DMS53 treated with DMSO at 0.1 percent for 48 hours (cell line): ENCODE measurements around the gene ZNF786.
"Not testable (repeated sequence)": the region's sequence is repeated elsewhere in the genome, so short reads cannot be mapped to it uniquely, and the experiment has no call there.

Experiments used
- DNase-seq: peaks from one replicate; lab custom pipeline; 2025; ENCODE audit not compliant: unreplicated experiment; lab: John Stamatoyannopoulos, UW

The ZNF786 gene

DNA sequence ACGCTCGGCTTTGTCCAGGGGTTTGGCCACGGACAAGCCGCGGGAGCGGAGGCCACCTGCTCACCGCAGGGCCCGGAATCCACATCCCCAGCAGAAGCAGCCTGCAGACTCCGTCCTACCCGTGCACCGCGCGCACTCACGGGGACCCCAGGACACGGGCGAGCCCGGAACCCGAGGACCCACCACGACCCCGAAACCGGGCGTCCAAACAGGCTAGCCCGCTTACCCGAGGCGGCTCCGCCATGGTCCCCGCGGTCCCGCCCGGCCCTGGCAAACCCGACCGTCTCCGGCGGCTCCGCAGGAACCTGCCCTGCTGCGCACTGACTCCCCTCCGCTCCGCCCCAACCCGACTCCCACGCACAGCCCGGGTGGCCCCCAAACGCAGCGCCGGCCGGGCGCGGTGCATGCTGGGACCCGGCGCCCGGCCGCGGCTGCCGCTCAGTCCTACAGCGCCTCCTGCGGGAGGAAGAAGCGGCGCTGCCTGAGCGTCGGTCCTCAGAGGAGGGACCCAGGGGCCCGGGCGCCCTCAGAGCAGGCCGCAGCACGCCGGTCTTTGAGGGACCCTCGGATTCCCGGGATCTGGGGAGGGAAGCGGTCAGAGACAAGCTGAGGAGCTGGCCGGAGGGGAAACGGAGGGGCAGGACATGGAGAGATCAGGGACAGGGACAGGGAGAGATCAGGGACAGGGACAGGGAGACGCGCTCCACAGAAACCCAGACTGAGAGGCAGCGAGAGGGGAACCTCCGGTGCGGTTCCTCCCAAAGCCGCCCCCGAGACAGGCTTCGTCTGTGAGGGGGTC, at the start of gene ZNF786:
ZNF786 (minus strand) TSS at position 322 of the 799 bp plus-strand sequence; CDS start at position 244, 78 bp downstream.
- DNase-seq, result peak; percentile 89

GRCh38 chr7:149136118-149136517, 45.6 kb upstream of the ZNF786 start:
- no peak for DNase-seq

DNA sequence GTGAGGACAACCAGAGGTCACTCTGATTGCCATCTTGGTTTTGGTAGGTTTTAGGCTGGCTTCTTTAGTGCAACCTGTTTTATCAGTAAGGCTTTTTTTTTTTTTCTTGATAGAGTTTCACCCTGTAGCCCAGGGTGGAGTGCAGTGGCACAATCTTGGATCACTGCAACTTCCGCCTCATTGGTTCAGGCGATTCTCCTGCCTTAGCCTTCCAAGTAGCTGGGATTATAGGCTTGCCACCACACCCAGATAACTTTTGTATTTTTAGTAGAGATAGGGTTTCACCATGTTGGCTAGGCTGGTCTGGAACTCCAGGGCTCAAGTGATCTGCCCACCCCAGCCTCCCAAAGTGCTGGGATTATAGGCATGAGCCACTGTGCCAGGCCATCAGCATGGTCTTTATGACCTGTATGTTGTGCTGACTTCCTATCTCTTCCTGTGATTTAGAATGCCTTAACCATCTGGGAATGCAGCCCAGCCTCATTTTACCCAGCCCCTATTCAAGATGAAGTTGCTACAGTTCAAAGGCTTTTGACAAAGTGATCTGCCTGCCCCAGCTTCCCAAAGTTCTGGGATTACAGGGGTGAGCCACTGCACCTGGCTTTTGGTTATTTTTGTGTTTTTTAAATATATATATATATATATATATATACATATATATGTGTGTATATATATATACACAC, 42.7 kb upstream of the ZNF786 start:
- no peak for DNase-seq

GRCh38 chr7:149130572-149131198, 40.2 kb upstream of the ZNF786 start:
- DNase-seq, result no peak

- DNase-seq, result no peak
Observed at GRCh38 chr7:149126662-149127266, 36.2 kb upstream of the ZNF786 start.

DNA sequence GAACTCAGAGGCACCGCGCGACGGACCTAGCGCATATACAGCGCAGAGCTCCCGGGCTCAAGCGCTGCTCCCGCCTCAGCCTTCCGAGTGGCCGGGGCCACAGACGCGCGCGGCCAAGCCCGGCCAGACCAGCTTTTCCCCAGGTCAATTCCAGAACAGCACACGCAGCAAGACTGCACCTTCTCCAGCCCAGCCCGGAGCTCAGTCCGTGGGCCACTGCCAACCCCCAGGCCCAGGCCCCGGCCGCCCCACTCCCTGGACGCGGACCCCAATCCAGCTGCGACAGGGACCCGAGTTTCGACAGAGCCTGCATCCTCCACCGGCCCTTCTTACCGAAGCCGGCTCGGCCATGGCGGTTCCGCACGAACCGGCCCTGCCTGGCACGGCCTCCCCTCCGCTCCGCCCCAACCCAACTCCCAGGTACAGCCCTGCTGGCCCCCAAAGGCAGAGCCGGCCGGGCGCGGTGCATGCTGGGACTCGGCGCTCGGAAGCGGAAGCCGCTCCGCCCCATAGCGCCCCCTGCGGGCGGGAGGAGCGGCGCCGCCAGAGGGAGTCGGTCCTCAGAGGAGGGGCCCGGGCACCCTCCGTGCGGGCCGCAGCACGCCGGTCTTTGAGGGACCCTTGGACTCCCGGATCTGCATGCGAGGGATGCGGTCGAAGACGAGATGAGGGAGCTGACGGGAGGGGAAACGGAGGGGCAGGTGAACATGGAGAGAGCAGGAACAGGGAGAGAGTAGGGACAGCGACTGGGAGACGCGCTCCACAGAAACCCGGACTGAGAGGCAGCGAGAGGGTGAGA, 35.5 kb upstream of the ZNF786 start, which contains the start of gene ZNF425:
ZNF425 (minus strand) TSS at position 462 of the 799 bp plus-strand sequence; CDS start at position 351, 111 bp downstream.
- peak; percentile 88 for DNase-seq

DNA sequence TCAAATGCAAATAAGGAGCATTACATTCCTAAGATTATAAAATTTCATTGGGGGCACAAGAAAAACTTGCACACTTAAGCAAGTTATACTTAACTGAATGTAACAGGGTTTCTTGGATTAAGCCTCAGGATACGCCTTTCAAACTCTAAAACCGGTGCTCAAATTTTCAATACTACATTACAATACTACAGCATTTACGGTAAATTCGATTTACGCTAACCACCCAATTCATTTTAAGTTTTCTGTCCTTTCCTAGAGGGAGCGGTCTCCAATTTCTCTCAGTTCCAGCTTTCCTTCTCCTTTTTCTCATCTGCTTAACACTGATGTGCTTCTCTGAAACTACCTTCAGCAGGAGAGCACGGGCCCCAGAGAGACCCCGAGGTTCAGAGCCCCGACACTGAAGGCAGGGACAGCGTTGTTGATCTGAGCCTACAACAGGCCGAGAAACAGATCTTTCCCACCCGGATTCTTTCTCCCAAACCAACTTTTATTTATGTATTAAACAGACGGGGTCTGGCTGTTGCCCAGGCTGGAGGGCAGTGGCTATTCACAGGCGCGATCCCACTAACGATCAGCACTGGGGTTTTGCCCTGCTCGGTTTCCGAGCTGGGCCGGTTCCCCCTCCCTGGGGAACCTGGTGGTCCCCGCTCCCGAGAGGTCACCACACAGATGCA, 34.8 kb upstream of the ZNF786 start:
- DNase-seq, result no peak

DNA sequence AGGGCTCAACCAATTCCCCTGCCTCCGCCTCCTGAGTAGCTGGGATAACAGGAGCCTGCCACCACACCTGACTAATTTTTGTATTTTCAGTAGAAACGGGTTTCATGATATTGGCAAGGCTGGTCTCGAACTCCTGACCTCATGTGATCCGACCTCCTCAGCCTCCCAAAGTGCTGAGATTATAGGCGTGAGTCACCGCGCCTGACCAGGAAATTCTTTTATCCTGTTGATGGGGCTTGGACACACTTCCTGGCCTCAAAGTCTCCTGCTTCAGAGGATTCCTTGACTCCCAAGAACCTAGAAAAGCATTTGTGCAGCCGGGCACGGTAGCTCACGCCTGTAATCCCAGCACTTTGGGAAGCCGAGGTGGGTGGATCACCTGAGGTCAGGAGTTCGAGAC, 19.5 kb upstream of the ZNF786 start:
- no peak for DNase-seq

GRCh38 chr7:149104749-149105148, 14.2 kb upstream of the ZNF786 start:
- no peak for DNase-seq

- DNase-seq, result no peak
Observed at GRCh38 chr7:149104214-149104613, 13.7 kb upstream of the ZNF786 start.

DNA sequence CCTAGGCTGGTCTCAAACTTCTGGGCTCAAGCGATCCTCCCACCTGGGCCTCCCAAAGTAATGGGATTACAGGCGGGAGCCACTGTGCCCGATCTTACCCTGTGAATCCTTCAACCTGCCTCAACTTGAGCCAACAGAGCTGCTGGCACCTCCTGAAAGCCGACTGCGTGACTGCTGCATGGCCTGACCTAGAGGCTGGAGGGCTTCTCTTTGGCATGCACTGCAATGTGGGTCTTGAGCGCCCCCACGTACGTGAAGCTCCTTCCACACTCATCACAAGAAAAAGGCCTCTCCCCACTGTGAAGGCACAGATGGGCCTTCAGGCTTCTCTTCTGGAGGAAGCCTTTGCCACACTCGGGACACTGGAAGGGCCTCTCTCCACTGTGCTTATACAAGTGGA, 12.9 kb upstream of the ZNF786 start:
- DNase-seq, result no peak

- DNase-seq, result no peak
Observed at GRCh38 chr7:149102666-149103065, 12.1 kb upstream of the ZNF786 start.

- DNase-seq, result no peak
Observed at GRCh38 chr7:149100821-149101220, 10.3 kb upstream of the ZNF786 start.

DNA sequence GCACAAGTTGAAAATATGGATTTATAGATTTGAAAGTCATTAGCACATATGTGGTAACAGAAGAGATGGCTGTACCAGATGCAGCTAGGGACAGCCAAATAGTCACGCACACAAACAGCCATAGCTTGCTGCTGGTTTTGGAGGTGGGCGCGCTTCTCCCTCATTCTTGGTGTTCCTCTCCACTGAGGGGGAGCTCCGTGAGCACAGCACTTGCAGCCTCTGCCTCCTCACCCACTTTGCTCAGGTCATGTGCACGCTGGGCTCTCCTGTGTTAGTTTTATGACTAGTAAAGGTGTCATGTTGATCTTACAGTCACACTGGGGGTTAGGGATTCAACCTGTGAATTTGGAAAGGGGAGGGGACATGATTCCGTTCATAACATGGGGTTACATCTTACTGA, 8.5 kb upstream of the ZNF786 start:
- DNase-seq, result no peak

GRCh38 chr7:149097088-149097487, 6.6 kb upstream of the ZNF786 start:
- no peak for DNase-seq

DNA sequence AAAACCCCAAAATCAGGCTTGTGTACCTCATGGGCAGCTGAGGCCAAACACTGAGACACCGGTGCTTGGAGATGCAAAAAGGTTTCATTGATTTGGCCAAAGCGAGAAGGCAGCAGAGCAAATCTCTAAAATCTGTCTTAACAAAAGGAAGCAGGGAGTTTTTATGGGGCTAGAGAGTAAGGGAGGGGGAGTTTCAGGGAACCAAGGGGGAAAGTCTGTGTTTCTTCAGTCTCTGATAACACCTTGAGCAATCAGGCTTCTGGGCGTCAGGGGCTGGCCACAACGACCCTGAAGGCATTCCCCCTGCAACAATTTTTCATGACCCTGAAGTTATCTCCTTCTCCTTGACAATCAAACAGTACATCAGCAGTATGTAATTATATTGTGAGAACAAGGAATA, 2.7 kb upstream of the ZNF786 start:
- DNase-seq, result no peak

DNA sequence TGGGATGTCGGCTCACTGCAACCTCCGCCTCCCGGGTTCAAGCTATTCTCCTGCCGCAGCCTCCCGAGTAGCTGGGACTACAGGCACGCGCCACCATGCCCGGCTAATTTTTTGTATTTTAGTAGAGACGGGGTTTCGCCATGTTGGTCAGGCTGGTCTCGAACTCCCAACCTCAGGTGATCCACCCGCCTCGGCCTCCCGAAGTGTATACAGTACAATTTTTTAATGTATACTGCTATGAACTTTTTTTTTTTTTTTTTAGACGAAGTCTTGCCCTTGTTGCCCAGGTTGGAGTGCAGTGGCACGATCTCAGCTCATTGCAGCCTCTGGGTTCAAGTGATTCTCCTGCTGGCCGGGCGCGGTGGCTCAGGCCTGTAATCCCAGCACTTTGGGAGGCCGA, 1.7 kb upstream of the ZNF786 start:
- DNase-seq, result not testable (repeated sequence)

- DNase-seq, result no peak
Observed at GRCh38 chr7:149087376-149087775, 3.1 kb downstream of the ZNF786 start.

DNA sequence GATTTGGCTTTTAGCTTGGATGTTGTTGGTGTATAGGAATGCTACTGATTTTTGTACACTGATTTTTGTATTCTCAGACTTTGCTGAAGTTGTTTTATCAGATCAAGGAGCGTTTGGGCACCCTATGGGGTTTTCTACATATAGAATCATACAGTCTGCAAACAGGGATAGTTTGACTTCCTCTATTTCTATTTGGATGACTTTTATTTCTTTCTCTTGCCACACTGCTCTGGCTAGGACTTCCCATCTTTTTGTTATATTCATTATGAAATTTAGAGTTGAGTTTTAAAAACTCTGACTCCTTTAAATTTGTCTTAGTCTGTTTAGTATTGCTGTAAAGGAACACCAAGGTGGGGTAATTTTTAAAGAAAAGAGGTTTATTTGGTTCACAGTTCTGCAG, 4.7 kb downstream of the ZNF786 start:
- DNase-seq, result no peak

DNA sequence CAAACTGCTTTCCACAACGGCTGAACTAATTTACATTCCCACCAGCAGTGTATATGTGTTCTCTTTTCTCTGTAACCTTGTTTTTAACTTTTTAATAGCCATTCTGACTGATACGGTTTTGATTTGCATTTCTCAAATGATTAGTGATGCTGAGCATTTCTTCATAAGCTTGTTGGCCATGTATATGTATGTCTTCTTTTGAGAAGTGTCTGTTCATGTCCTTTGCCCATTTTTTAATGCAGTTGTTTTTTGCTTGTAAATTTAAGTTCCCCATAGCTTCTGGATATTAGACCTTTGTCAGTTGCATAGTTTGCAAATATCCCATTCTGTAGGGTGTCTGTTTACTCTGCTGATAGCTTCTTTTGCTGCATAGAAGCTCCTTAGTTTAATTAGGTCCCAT, 6.1 kb downstream of the ZNF786 start:
- no peak for DNase-seq
